ENCODE results near the gene SUSD3.
"Not testable (repeated sequence)": the region's sequence is repeated elsewhere in the genome, so short reads cannot be mapped to it uniquely, and the experiment has no call there.

The SUSD3 gene

DNA sequence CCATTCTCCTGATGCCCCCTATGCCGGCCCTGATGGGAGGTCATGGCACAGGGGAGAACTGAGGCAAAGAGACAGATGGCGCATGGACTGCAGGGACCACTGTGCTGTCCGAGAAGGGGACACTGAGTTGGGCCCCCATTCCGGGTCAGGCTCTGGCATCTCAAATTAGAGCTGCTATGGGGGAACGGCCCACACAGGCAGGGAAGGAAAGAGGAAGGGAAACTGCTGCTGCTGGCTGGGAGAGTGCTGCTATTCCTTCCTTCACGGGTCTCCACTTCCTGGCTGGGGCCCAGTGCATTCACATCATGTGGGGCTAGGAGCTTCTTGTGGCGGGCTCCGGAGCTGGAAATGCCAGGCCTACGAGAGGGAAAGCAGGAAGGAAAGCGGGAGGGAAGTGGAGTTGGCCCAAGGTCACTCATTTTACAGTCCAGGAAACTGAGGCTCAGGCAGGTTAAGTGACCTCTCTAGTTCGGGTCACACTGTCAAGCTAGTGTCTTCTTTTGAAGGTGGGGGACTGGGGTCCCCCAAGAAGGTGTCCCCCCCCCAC lies 36.2 kb downstream of the SUSD3 start:
- DNase-seq, result peak; percentile 31

DNA sequence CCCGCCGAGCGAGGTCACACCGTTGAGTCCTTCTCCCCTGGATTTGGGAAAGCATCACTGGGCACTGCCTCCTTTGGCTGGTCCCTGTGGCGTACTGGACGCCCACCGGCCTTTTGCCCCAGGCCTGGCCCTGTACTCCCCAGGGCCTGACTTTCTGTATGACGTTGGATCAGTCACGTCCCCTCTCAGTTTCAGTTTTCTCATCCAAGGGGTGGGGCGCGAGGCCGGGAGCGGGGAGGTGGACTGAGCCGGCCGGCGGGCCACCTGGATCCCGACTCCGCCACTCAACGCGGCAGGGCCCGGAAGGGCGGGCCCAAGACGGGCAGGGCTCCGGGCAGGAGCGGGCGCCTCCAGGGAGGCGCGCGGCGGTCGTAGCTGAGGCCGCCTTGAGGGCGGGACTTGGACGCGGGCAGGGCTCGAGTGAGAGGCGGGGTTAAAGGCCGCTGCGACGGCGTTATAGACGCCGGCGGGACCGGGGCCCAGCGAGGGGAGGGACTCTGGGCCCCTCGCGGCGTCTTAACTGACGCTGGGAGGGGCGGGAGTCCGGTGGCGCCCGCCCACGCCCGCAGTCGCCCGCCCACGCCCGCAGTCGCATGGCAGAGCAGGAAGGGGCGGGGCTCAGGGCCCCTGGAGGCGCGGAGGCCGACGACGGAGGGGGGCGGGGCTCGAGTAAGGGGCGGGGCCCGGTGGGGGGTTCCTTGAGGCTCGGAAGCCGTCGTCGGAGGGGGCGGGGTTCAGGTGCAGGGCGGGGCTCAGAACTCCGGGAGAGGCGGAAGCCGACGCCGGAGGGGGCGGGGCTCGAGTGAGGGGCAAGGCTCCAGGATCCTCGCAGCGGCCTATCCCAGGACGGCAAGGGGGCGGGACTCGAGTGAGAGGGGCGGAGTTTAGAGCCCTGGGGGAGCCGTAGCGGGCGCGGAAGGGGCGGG lies 37.0 kb downstream of the SUSD3 start:
- peak; percentile 100 for DNase-seq

DNA sequence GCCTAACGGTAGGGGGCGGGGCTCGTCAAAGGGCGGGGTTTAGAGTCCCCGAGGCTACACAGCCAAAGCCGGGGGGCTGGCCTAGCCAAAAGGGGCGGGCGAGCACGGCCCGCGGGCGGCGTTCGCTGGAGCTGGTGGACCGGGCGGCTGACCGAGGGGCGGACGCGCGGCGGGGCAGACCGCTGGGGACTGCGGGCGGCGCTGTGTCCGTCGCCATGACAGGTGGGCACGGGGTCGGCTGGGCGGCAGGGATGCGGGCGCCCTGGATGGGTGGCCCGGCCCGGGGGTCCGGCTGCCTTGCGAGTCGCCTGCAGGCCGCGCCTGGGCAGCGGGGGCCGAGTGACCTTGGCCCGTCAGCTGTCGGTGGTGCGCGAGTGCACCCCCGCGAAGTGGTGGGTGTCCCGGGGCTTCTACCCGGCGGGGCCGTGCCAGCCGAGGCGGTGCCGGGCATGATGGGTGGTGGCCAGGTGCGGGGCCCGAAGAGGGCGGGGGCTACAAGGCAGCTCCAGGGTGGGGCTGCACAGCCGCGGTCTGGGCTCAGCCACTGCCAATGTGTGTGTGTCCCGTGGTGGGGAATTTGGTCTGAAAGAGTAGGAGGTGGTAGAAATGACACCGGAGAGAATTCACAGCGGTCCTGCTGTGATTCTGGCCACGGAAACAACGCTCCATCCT lies 37.8 kb downstream of the SUSD3 start, which contains the start of gene CARD19:
CARD19 (plus strand) TSS at position 87 of the 672 bp plus-strand sequence; CDS start at position 216, 129 bp downstream.
- DNase-seq, result peak; percentile 60

DNA sequence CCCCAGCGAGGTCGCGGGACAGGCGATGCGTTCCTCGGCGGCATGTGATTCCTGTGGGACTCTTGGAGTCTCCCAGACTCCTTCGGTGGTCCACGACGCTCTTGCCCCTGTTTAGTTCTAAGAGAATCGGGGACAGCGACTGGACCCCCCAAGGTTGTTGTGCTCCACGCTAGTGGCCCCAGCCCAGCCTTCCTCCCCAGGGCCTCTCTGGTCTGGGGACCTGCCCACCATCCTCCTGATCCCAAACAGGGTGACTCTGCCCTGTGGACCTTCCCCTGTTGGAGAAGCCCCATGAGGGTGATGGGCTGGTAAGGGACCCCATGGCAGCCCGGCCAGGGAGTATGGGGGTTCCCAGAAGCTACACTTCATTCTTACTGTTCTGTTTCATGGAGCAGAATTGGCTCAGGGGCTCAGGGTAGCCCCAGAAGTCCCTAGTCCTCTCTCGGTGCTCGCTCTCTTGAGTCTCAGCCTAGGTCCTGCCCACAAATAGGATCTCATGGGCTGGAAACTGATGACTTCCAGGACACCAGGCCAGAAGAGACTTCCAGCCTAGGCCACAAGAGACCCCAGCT lies 38.4 kb downstream of the SUSD3 start:
- DNase-seq, result no peak

DNA sequence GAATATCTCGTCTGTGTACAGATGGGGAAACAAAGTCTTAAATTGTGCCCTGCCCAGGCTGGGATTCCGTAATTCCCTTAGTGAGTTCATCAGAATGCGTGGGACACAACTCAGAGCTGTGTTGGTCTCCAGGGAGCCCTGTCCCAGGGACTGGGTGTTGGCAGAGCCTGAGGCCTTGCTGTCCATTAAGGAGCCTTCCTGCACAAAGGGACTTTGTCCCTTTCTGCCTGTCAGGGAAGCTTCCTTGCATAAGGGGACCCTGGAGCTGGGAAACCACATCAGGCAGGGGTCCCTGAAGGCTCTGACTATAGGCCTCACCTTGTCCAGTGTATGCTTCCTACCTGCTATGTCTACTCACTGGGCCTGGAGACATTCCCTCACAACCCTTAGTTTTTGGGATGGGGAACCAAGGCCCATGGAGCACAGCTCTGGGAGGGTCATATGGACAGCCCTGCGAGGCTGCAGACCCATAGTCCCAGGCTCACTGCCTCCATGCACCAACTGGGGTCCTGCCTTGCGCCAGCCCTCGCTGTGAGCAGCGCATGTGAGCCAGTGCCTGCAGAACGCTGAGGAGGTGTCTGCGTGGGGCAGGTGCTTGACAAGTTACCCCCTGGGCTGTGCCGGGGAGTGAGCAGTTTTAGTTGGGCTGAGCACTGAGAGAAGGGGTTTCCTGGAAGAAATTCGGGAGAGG lies 39.2 kb downstream of the SUSD3 start:
- peak; percentile 37 for DNase-seq

DNA sequence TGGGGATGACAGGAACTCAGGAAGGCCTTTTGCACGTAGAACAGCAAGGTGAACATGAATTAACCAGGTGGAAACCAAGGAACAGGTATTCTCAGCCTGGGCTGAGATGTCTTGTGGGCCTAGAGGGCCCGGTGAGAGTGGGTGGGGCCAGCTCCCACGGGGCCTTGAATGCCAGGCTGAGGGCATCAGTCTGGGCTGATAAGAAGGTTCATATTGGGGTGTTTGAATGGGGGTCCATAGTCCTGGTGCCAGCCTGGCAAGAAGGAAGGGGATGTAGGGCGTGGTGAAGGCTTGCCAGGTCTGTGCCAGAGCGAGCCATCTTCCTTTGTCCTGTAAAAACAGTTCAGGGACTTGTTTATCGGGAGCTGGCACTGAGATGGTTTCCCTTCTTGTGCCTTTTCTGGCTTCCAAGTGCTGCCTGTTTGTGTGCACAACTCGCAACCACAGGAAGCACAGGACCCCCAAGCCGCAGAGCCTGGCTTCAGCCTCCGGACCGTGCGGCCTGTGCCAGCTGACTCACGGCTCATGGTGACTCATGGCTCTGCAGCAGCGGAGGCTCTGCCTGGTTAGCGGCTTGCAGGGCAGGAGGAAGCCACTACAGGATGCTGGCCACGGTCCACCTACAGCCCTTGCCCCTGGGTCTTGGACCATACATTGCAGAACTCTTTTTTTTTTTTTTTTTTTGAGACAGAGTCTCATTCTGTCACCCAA lies 39.9 kb downstream of the SUSD3 start:
- peak; percentile 81 for DNase-seq

DNA sequence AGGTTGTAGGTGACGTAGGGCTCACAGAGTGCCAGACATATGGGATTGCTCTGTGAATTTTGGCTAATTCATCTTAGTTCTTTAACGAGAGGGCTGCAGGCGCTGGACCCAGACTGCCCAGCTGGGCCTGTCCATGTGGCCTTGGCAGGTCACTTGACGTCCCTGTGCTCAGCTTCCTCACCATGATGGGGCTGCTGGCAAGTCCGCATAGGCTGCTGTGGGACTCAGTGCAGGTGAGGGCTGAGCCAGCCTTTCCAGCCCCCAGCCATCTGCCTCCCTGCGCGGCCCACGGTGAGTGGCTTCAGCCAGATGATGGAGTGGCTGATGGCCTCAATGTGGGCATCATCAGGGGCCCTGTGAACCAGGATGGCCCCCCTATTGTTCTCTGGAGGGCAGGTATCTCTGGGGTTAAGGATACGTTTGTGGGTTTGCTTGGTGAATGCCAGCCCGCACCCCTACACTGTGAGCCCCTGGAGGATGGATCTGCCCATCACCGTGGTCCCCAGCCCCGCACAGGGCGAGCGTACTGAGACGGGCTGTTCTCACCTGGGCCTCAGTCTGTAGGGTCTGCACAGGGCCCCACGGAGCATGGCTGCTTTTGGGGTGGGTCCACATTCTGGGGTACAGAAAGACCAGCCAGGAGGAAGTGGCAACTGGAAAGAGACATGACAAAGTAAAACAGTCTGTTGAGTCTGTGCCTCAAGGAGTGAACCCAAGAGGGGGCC lies 41.2 kb downstream of the SUSD3 start:
- no peak for DNase-seq

DNA sequence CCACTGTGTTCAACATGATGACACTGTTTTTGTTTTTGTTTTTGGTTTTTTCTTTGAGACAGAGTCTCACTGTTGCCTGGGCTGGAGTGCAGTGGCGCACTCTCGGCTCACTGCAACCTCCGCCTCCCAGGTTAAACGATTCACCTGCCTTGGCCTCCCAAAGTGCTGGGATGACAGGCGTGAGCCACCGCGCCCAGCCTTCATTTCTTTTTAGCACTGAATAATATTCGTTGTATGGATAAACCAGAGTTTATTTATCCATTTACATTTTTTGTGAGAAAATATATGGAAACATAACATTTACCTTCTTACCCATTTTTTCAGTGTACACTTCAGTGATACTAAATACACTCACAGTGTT lies 41.8 kb downstream of the SUSD3 start:
- DNase-seq, result no peak

DNA sequence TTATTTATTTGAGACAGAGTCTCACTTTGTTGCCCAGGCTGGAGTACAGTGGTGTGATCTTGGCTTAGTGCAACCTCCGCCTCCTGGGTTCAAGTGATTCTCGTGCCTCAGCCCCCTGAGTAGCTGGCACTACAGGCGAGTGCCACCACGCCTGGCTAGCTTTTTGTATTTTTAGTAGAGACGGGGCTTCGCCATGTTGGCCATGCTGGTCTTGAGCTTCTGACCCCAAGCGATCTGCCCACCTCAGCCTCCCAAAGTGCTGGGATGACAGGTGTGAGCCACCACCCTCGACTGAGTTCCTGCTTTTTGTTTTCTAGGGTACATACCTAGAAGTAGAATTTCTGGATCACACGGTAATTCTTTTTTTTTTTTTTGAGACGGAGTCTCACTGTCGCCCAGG lies 42.6 kb downstream of the SUSD3 start:
- DNase-seq, result not testable (repeated sequence)

DNA sequence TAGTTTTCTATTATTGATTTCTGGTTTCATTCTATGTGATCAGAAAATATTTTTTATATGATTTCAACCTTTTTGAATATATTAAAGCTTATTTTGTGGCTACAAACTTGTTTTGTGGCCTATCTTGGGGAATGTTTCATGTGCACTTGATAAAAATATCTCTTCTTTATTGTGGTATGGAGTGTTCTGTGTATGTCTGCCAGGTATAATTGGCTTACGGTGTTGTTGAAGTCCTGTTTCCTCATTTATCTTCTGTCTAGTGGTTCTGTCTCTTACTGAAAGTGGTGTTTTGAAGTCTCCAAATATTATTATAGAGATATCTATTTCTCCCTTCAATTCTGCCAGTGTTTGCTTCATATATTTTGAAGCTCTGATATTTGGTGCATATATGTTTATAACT lies 47.1 kb downstream of the SUSD3 start:
- no peak for DNase-seq

DNA sequence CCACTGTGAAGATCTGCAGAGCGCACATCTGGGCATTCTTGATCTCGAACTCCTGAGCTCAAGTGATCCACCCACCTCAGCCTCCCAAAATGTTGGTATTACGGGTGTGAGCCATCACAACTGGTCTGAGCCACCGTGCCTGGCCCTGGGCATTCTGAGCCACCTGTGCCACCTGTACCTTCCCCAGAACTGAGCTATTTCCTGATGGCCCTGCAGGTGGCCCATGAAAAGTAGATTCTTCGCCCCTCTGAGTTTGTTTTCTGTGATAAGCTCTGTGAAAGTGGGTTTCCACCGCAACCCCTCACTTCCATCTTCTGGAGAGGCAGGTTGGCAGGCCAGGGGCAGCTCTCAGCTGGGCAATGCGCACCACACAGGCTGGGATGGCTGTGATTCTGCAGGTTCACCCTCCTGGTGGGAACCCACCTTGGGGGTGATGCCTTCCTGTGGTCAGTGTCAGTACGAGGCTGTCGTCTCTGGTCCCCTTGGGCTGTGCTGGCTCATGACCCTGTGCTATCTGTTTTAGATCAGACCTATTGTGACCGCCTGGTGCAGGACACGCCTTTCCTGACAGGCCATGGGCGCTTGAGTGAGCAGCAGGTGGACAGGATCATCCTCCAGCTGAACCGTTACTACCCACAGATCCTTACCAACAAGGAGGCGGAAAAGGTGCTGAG lies 48.8 kb downstream of the SUSD3 start:
- DNase-seq, result no peak

DNA sequence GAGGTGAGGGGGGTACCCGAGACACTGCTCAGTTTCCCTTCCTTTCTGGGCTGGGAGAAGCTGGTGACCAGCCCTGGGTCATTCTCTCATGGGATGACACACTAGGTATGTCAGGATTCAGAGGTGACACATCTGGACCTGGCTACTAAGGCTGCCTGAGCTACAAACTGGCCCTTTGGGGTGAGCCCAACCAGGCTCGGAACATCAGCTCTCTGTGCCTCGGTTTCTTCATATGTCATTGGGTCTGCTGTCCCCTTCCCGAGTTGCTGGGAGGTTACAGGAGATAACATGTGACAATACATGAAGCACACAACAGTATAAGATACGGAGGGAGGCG lies 49.3 kb downstream of the SUSD3 start:
- DNase-seq, result no peak

DNA sequence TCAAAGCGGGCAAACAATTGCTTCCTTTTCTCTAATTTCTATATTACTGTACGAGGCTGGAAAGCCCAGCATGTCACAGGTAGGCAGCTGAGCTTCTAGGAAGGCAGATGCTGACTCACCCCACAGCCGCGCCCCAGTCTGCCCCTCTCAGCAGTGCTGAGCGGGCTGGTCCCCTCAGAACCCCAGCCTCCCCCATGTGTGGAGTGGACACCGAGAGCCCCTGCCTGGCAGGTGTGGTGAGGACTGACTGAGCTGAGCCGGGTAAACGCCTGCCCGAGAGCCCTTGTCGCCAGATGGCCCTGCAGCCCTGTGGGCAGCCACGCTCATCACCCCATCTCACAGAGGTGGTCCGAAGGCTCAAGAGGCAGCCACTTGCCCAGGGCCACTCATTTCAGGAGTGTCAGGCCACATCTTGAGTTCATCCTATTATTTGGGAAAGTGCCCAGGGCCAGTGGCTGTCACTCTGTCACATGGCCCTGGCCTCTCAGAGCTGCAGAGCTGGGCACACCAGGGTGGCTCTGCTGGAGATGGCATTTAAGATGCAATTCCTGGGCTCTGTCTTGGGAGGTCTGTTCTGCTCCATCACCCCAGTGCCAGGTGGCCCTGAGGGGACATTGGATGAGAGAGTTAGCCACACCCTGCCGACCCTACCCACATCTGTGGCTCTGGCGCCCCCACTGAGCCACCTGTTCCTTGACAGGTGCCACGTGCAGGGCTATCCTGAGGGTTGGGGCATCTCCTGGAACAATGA lies 50.0 kb downstream of the SUSD3 start:
- DNase-seq, result peak; percentile 39

DNA sequence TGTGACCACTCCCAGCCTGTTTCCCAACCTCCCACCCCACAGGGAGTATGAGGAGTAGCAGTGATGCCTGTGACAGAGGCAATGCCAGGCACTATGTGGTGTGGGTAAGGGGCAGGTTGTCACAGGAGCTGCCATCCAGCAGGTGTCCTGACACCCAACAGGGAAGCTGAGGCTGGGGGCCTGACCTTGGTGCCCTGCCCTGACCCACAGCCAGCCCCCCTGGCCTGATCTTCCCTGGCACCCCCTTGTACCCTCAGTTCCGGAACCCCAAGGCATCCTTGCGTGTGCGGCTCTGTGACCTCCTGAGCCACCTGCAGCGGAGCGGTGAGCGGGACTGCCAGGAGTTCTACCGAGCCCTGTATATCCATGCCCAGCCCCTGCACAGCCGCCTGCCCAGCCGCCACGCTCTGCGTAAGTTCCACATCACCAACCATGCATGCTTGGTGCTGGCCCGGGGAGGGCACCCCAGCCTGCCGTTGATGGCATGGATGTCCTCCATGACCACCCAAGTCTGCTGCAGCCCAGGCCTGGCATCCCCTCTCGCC lies 51.9 kb downstream of the SUSD3 start:
- no peak for DNase-seq

DNA sequence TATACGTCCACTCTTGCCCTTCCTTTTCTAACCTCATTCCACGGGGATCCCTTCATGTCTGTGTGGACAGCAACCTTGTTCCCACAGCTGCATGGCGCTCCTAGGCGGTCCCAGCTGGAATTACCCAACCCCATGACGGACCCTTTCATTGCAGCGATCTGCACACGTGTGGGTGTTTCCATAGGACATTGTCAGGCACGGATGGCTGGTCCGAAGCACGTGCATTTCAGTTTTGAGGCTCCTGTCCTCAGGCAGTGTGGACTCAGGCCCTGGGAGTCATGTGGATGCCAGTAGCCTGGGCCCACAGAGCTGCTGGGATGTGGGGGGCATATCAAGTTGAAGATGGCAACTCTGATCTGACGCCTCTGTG lies 52.5 kb downstream of the SUSD3 start:
- DNase-seq, result no peak

DNA sequence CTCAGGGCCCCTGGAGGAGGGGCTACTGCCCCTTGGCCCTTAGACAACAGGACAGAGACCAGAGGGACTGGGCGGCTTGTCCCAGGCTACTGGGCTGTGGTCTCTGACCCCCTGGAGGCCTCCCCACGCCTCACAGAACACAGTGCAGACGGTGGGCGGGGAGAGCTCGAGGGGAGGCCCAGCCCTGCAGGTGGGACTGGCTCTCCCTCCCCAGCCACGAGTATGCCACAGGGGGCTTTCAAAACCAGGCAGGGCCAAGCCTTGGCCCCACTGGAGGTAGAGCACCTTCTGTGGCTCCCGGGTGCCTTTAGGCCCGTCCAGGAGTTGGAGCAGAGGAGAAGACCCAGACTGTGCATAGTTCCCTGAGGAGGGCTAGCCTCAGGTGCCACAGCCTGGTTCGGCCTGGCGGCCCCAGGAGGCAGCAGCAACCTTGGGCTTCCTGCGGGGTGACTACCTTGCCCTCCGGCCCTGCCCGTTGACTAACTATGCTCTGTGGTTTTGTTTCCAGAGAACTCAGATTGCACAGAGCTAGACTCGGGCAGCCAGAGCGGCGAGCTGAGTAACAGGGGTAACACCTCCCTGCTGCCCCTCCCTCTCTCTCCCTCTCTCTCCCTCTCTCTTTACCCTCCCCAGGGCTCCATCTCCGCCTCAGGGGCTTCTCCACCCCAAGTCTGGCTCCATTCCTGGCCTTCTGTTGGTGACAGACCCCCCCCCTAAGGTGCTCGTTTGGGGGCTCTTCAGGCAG lies 53.0 kb downstream of the SUSD3 start:
- DNase-seq, result no peak

DNA sequence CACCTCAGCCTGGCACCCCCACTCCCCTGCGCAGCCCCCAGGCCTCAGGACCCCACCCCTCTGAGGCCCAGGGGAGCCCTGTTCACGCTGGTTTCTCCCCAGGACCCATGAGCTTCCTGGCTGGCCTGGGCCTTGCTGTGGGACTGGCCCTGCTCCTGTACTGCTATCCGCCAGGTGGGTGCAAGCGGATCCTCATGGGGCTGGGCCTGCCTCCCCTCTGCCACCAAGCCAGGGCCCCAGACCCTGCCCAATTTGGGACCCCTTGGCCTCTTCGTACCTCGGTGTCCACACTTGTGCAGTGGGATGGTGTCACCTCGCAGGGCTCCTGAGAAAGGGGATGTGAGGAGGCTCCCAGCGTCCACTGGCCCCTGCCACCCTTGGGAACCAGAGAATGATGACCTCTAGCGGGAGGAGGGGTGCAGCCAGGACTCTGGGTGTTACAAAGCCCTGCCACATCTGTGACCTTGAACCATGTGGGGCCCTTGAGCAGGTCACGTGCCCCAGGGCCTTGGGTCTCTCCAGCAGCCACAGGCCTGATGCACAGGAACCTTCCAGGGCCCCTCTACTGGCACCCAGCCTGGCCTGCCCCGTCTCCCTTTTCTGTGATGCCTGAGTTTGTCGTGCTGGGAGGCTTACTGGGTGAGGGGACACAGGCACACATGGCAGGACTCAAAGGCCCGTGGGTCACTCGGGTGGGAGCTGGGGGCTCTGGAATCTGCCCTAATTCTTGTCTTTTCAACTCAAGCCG lies 53.8 kb downstream of the SUSD3 start:
- no peak for DNase-seq

DNA sequence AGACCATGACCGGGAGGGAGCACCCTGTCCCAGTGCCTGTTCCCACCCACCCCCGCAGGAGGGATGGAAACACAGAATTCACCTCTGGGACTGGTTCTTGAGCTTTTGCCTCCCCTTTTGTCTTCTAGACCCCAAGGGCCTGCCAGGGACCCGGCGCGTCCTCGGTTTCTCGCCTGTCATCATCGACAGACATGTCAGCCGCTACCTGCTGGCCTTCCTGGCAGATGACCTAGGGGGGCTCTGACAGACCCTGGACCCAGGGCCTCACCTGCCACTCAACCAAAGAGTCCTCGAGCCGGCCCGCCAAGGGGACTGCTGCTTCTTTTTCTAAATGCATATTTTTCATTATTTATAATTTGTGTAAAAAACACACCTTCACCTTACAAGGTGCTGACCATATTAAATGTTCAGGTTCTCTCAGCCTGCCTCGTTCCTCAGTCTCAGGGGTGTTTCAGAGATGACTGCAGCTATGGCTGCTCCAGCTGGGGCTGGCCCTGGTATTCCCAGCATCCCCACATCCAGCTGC lies 54.4 kb downstream of the SUSD3 start:
- DNase-seq, result no peak

Measured in CD4-positive, alpha-beta T cell treated with Interleukin-17A for 4 hours (primary cell).